GM10266 (cell line): Measurements from ENCODE around the gene GALNTL6.
A peak's percentile ranks its signal among the peaks of the same experiment; 100 is the strongest.

ENCODE experiments used
- DNase-seq: peaks from one replicate; pipeline ENCODE4 v3.0.0; 2012; ENCODE audit errors: extremely low spot score
- TF ChIP-seq, protein P1 (sequence below): IDR thresholded peaks from 2 replicates; pipeline ENCODE4 v1.5.1; 2012; ENCODE audit warnings: mild to moderate bottlenecking, low read depth; ENCODE audit not compliant: control insufficient read depth, insufficient read depth; ENCODE audit errors: missing control alignments

The GALNTL6 gene

DNA sequence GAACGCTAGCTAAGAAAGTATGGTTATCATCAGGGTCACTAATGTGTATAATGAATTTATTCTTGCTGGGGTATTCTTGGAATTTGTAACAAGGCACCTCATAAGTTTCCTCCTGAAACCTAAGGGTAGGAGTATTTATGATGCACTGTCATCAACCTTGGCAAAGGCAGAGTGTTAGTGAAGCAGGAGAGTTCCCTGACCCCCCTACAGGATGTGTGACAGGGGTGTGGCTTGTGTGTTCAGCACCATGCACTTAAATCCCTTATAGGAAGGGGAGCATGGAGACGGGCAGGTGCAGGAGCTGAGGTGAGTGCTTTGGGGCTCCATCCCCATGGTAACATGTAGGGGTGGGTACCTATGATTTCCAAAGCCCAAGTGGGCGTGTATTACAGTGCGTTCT, 237.7 kb downstream of the GALNTL6 start:
- DNase-seq, result no peak
- TF ChIP-seq, protein P1, sequence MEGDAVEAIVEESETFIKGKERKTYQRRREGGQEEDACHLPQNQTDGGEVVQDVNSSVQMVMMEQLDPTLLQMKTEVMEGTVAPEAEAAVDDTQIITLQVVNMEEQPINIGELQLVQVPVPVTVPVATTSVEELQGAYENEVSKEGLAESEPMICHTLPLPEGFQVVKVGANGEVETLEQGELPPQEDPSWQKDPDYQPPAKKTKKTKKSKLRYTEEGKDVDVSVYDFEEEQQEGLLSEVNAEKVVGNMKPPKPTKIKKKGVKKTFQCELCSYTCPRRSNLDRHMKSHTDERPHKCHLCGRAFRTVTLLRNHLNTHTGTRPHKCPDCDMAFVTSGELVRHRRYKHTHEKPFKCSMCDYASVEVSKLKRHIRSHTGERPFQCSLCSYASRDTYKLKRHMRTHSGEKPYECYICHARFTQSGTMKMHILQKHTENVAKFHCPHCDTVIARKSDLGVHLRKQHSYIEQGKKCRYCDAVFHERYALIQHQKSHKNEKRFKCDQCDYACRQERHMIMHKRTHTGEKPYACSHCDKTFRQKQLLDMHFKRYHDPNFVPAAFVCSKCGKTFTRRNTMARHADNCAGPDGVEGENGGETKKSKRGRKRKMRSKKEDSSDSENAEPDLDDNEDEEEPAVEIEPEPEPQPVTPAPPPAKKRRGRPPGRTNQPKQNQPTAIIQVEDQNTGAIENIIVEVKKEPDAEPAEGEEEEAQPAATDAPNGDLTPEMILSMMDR, result no peak

DNA sequence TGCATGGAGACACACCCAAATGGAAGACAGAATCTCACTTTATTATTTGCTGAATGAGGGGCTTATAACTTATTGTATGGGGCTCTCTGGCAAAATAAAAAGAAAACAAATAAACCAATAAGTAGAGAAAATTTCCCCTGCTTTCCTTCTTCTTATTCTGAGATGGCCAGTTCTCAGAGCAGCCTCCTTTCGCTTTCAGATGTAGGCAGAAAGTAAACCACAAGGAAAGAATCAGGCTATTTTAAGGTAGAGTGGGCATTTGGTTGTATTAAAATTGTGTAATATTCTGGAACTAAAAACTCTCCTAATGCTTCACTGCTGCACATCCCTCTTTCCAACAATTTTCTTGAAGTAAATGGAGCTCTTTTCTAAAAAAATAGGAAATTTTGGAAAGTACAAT, 241.8 kb downstream of the GALNTL6 start:
- TF ChIP-seq, protein P1, result no peak
- peak; percentile 10 for DNase-seq

DNA sequence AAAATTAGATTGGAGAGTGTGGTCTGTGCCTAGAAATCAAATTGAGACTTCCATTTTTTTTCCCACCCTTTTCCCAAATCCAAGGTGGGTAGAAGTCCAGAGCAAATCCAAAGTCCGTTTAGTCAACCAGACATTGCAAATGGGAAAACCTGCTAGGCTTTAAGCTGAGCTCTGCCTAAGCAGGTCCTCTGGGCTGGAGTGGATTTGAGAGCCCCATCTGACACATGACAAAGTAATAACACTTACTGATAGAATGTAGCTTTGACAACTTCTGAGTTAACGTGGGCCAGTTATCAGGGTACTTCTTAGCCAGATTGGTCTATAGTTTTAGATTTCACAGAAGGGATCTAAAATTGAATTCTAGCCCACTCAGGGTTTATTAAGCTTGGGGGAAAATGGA, 242.3 kb downstream of the GALNTL6 start:
- TF ChIP-seq, protein P1, result no peak
- DNase-seq, result no peak

DNA sequence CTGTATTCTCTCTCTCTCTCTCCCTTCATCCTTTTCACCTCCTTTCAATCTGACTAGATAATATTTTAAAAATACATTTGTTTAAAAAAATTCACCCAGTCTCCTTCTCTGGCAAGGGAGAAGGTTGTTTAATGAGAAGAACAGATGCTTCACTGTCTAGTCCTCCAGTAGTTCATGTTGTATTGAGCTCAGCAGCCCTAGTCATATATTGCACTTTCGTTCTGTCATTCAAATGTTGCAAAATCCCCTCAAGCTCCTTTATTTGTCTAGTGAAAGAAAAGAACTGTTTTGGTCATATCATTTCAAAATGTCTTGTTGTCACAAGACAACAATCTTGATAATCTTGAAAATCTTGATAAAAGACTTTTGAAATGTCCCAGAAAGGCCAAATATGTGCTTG, 248.0 kb downstream of the GALNTL6 start:
- peak; percentile 11 for DNase-seq

DNA sequence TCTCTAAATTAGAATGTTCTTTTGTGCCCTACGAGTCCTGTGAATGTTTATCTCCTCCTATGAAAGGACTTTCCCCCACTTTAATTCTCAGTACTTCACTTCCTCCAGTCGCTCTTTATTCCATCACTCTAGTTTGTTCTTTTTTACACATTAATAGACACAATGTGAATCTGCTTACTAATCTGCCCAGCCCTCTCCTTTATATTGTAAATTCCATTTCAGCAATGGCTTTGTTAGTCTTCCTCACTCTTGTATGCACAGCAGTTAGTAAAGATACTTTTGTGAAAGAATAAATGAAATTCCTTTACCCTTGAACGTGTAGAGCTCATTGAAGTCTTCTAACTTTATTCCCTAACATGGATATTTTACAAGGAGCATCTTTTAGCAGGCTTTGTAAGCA, 255.3 kb downstream of the GALNTL6 start:
- no peak for DNase-seq
- TF ChIP-seq, protein P1, result no peak

More for the DNA sequence above, 248.0 kb downstream of the GALNTL6 start:
- TF ChIP-seq, protein P1, result no peak

DNA sequence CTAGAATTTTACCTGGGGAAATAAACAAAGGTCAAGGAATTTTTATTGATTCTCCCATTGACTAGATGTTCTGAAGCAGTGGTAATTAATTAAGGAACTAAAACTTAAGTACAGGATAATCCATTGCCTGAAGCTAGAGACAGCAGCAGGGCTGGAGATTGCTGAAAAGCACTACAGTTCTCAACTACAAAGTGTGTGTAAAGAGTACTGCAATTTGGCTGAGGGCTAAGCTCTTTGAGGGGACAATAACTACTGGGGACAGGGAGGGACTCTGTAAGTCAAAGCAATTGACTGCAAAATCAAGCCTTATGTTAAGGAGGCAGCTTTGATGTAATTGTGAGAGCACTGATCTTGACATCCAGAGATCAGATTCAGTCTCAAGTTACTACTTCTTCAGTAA, 260.4 kb downstream of the GALNTL6 start:
- TF ChIP-seq, protein P1, result no peak
- DNase-seq, result no peak

DNA sequence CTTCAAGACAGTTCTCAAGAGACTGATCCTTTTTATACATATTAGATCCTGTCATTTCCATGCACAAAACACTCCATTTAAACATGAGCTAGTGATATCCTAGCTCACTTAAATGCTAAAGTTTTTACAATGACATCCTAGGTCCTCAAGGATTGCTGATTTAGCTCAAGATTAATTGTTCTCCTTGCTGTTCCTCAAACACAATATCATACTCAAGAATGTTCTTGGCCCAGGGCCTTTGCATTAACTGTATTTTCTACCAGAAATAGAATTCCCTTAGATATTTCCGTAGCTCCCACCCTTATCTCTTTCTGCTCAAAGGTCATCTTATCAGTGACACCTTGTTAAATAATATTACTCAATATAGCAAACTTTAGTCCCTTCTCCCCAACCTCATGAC, 270.1 kb downstream of the GALNTL6 start:
- TF ChIP-seq, protein P1, result no peak
- no peak for DNase-seq

DNA sequence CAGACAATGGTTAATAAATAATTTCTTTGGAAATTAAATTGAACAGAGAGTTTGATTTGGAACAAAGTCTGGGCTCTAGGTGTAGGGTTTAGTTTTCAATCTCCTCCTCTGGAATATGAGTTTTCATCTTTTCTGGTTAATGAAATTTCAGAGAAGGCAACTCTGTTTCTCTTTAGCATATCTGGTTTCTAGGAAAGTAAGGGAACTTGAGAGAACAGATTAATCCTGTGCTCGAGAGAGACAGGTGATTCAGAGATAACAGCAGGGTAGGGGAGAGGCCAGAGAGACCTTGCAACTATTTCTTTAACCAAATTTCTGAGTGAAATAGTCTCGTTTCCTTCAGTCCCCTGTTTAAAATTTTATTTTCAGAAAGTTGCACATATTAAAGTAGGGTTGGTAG, 275.4 kb downstream of the GALNTL6 start:
- no peak for DNase-seq
- TF ChIP-seq, protein P1, result no peak
